NCI-H510A (cell line): Measurements from ENCODE around the gene LGALS3.
A peak's percentile ranks its signal among the peaks of the same experiment; 100 is the strongest.

ENCODE experiments used
- DNase-seq: peaks from one replicate; lab custom pipeline; 2025; lab: John Stamatoyannopoulos, UW

The LGALS3 gene

DNA sequence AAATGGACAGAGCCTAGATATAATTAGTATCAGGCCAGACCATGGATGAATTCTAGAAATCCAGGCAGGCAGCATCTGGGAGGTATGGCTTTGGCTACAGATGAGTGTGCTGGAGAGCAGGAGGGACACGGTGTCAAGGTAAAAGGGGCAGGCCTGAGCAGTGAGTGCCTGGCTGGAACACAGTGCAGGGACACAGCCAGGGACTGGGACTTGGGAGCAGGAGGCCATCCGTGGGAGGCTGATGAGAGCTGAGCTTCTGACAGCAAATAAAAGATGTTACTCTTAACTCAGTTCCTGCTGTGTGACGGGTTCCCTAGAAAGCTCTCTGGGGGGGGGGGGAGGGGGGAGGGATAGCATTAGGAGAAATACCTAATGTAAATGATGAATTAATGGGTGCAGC lies 13.6 kb upstream of the LGALS3 start:
- no peak for DNase-seq

DNA sequence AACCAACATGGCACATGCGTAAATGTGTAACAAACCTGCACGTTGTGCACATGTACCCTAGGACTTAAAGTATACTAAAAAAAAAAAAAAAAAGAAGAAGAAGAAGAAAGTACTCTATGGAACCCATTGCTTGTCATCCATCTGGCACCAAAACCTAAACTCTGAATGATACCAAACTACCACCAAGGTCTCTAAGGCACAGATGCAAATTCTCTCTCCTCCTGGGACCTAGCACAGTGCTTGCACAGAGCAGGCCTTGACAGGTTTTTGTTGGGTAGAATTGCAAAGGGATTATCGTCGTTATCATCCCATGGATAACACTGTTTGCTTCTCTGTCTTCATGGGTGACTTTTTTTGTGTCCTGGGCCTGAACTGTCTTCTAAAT lies 13.2 kb upstream of the LGALS3 start:
- DNase-seq: no peak

DNA sequence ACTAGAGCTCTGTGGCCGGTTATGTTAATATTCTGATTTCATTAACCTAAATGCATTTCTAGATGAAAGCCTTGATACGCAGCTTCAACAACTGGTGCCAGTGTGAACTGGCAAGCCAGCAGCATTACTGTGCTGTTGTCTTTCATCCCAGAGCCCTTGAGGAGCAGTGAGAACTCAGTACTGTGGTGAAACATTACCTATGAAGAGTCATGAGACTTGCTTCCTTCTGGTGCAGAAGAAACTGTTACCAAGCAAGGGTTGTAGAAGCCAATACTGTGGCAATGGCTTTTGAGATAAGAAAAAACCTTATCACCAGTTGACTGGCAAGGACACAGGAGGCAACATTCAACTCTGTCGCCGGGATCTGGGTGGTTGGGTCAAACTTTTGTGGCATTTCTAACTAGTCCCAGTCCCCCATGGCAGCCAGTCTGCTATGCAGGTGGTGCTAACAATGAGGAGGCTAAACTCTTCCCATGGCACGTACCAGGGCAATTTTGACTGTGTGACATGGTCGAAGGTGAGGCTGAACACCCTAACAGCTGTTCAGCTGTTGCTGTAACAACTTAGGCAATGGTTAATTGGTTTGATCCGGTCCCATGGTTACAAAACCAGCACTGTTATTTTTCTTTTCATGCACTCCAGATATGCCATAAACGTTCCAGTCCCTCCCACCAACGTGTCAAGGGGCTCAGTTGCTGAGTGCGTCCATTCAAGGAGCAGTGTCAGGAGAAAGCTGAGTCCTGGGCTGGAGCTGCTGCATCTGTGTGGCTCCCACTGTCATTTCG lies 12.6 kb upstream of the LGALS3 start:
- DNase-seq: no peak

DNA sequence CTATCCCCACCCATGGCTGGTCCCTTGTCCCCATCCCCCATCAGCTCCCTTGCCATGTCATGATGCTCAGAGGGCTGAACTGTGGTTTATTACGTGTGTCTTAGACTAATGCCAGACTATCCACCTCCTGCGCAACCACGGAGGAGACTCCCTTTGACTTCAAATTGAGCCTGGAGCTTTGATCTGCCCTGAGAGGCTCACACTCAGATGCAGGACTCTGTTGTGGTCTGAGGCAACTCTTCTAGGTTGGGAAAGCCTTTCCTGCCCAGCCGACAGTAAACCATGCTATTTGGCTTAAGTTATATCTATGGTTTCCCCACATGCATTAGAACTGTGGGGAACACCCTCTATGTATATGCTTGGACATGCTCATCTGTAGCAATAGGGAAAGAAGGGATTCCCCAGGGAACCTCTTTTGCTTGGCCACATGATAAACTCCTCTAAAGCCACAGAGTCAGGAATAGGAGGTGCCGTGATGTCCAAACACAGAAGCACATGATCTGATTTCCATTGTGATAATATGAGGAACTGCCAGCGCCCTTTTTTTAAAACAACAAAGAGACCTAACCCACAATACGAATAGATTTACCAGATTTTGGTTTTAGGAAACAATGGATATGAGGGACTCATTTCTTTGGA lies 11.1 kb upstream of the LGALS3 start:
- DNase-seq: no peak

DNA sequence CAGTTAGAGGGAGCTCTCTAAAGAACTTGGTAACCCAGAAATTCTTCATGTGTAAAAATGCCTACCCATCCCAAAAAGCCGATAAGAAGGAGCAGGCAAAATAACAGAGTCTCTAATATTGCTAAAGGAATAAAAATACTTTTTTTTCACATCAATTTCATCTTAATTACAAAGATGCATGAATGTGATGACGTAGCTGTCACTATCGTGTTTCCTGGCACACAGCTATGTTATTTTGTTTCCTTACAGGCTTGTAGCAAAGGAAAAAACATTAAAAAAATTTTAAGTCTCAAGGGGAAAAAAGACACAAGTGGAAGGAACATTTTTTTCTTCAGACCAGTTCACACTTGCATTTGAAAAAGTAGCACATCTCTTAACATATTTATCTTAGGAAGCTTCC lies 10.3 kb upstream of the LGALS3 start:
- no peak for DNase-seq

DNA sequence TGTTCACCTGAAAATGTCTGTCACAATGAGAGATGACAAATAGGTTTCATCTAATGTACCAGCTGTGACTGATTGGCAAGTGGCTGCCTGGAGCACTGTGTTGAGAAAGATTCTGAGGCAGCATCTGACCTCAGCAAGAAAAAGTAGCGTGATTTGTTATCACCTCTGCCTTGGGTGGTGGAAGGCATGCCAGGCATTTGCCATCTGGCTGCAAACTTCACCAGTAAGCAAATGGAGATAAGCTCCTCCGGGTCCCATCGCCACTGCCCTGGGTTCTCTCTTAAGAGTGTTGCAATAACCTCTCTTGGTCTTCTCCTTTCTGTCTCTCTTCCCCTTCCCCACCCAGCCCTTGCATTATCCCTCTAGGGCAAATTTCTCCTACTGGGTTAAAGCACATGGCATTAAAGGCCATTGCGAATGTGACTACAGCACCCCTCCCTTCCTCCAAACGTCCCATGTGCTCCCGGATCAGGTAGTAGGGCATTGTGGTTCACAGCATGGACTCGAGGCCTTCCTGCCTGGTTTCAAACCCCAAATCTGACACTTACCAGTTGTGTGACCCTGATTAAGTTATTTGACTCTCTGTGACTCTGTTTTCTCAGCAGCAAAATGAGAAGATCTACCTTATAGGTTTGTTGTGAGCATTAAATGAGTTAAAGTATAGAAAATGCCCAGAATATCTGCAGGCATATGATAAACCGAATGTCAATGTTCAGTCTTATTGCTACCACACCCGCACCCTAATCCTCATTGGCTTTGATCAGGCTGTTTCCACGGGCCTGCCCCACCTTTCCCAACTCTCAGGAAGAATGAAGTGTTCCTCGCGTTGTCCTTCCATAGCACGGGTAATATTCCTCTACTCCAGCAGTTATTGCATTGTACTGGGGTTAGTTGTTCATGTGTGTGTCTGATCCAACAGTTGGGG lies 8.2 kb upstream of the LGALS3 start:
- DNase-seq: no peak

DNA sequence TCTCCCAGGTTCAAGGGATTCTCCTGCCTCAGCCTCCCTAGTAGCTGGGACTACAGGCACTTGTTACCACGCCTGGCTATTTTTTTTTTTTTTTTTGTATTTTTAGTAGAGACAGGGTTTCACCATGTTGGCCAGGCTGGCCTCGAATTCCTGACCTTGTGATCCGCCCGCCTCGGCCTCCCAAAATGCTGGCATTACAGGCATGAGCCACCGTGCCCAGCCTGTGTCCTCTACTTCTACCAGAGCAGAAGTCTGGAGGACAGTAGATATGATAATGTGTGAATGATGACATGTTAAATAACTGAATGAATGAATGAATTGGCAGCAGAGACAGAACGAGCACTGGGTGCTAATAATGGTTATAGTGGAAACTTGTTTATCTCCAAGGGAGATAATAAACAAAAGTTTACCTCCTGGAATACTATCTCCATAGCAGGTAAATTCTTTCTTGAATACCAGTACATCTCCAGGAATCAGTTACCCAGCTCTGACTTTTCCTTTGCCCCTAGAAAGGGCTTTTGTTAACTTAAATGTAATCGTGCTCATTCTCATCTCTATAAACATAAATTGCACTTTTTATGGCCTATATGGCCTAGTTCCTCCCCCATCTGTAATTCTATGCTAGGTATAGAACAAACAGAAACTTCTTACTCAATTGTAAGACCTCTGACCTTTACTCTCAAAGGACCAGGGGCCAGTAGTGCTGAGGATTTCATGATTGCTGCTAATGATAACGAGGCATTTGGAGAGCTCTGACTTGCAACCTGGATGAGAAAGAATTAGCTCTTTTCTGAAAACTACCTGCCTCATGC lies 7.2 kb upstream of the LGALS3 start:
- DNase-seq: no peak

DNA sequence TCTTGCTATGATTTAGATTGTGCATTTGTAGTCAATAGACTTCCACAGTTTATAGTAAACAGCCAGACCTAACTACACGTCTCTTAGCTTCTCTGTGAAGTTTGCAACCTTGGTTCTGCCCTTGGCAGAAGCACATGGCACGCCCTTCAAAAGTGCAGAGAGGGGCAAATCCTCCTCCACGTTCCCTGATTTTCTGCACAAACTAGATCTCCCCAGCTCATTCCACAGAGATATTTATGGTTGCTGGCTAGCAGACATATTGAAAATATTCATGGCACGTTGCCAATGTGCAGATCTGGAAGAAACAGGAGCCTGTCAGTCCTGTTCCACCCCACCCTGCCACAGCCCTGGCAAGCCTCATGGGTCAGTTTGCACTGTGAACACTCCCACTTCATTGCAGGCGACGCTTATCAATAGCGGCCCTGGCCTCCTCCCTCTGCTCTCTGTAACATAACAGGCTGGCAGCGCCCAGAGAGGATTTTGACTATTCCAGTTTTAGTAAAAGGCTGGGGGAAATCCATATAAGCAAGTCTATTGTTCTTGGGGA lies 6.5 kb upstream of the LGALS3 start:
- peak; percentile 54 for DNase-seq

DNA sequence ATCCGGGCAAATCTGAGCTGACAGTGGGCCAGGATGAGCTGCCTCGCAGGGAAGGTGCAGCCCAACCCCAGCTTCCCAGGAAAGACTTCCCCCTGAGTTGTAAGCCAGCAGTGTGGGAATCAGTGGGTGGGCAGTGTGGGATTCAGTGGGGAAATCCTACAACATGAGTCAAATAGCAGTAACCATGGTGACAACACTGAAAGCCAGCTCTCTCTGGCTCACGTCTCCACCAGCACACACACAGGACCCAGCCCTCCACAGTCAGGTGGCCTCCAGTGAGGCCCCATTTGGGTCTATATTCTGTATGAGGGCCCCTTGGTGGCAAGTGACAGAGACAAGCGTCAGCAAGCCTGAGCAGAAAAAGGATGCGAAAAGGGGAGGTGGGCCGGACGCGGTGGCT lies 6.0 kb upstream of the LGALS3 start:
- no peak for DNase-seq

DNA sequence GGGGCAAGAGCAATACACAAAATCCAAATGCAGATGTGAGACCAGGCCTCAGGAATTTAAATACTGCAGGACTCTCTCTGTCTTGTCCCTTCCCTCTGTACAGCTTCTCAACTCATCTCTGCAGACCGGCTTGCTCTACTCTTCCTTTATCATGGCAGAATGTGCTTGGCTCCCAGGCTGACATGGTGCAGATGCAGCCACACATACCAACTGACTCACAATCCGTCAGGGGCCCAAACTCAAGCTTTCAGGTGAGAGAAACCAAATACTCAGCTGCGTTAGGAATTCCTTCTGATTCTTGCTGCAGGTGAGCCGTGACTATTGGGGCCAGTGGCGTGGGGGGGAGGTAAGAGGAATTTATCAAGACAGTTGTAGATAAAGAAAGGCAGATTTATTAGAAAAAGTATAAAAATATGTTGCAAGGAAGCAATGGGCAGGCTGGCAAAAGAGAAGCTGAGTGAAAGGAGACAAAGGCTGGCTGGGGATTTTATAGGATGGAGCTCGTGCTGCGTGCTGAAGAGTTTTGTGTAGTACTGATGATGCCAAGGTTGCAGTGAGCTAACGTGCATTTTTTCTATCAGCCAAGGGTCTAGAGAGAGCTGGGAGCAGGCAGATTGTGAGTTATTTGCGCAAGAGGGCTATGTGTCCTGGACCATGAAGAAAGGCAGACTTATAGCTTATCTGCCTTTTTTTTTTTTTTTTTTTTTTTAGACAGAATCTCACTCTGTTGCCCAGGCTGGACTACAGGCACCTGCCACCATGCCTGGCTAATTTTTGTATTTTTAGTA lies 5.0 kb upstream of the LGALS3 start:
- DNase-seq: no peak

DNA sequence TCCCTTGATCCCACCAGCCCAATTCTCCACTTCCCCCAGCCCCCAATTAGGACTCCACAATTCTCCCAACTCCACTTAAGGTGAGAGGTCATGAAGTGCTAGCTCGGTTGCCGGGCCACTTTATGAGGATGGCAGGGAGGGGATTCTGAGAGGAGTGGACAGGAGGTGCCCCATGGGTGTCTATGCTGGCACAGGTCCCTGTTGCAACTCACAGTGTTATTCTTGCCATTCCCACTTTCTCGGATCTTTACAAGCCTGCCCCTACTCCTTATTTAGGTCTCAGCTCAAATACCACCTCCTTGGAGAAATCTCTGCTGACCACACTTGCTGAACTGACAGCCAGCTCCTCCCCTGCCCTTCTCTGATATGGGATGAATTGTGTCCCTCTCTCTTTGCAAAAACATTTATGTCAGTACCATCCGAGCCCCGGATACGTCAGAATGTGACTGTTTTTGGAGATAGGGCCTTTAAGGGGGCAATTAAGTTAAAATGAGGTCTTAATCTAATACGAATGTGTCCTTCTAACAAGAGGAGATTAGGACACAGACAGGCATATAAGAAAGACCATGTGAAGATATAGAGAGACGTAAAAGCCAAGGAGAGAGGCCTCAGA lies 4.2 kb upstream of the LGALS3 start:
- no peak for DNase-seq

DNA sequence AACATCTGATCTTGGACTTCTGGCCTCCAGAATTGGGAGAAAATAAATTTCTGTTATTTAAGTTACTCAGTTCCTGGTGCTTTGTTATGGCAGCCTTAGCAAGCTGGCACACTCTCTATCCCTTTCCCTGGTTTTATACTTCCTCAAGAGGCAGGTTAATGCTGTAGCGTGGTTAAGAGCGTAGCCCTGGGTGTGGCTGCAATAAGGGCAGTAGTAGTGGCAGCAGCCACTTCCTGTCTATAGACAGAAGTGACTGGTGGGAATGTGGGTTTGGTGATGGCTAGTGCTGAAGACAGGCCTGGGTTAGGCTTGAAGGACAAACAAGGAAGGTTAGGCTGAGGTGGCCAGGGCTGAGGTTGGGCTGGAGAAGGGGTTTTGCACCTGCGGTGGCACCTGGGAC lies 3.6 kb upstream of the LGALS3 start:
- DNase-seq: no peak

DNA sequence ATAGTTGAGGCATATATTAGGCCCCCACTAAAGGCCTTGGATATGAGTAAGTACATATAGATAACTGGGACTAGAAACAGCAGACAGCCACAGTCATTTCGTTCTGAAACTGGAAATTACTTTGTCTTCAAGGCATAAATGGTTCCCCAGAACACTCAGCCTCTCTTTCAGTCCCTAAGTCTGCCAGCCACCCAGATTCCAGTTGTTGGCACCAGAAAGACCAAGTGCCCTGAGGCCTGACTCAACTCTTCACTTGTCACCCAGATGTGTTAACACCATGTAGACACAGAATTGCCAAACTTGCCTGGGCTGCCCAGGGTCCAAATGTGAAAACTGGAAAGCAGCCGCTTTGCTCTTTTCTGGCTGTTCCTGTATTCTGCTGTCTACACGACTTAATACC lies 3.0 kb upstream of the LGALS3 start:
- DNase-seq: no peak

DNA sequence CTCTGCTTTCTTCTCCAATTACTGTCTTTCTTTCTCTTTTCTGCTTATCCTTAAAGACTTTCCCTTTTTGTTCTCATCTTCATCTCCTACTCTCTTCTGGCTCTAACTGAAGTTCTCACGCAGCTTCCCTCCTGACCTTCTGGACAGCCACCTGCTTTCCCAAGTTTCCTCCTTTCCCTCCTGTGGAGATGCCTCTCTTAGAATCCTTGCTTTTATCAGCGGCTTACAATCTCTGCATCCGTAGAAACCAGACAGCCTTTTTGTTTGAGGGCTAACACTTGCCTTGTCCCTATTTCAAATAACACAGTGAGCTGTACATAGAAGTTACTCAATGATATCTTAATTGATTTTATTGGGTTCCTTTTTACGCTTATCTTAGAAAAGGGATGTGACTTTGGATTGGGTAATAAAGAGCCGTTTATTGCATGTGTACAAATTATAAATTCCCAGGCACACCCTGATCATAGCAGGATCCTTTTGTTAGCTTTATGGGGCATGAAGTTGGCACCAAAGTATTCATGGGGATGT lies 2.1 kb upstream of the LGALS3 start:
- no peak for DNase-seq

DNA sequence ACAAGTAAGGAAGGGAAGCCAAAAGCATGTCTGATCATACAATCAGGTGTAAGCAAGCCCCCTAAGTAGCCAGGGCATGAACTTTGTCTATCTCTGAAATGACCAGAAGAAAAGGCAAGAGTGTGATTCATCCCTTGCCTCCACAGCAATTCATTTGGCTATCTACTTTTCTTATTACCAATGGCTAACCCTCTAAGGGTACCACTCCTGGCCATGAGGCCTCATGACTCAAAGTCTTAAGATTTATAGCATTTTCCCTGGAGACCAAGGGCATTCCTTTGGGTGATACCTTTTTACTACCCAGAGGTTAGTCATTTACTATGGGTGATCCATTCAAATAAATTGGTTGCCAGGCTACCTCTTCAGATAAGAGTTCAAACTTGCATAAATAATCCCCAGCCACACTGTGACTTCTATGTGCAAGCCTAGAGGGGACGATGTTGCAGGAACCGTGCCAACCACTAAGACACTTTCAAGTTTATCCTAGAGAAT lies 1.5 kb upstream of the LGALS3 start:
- DNase-seq: no peak

DNA sequence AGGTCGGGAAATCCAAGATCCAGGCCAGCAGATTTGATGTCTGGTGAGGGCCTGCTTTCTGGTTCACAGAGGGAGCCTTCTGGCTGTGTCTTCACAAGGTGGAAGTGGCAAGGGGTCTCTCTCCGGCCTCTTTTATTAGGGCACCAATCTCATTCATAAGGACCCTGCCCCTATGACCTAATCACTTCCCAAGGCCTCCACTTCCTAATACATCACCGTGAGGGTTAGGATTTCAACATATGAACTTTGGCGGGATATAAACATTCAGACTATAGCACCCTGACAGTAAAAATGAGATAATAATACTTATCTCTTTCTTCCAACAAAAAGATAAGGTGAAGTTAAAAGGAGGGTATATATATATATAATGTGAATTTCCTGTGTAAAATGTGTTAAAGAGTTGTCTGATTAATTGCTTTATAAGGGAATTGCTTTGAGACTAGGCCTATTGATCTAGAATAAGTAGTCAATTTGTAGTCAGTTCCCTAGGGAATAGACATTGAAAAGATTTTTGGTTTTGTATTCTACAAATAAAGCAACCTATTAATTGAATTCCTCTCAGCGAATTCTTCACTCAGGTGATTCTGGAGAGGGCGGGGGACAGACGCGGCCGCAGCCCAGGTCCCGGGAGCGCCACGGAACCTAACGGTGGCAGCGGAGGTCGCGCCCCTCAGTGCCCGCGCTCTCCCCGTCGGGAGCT lies 516 bp upstream of the LGALS3 start:
- DNase-seq: no peak

DNA sequence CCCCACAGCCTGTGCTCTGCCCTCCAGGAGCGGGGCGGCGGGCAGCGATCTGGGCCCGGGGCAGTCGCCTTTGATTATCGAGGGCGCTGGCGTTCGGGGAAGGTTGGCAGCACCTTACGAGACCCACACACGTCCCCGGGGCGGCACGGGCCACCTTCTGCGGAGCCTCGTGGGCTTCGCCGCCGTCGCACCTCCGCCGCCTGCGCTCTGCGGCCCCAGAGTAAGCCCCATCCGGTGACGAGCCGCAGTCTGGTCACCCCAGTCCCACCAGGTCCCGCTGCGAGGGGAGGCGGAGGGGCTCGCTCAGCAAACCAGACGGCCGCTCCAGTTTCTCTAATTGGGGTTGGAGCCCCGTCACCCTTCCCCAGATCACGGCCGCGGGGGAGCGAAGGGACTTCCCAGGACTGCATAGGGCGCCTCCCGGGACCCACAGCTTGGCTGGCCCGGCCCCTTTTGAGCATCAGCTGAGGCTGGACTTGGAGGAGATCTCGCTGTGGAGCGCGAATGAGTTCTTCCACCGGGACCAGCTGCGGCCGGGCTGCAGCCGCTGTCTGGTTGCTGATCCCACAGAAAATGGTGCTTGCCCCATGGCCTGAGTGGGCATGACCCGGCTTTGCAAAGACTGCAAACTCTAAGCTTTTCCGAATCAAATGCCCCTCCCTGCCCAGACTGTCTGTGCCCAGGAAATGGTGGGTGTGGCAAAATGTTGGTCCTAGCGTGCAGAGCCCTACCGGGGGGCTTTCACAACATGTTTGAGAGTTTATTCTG lies 560 bp downstream of the LGALS3 start:
- DNase-seq: no peak

DNA sequence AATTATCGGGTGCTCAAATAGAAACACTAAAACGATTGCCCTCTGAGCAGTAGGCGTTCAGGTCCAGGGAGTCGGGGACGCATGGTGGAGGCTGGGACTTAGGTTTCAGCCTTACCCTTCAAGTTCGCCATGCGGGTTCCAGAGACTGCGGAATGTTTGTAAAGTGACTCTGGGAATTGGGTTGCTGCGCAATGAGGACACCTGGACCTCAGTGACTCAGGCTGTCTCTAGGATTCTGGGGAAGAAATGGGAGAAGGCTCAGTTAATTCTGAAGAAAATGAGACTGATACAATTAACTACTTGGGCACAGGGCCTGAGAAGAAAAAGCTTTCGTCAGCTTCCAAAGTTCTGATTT lies 1.1 kb downstream of the LGALS3 start:
- no peak for DNase-seq
